Measurements from ENCODE around the gene TRMT2A. TPM values are rescaled to one million over a fixed set of nuclear protein-coding genes. Genes with fewer than 3 reads are reported as not detected.

The TRMT2A gene
- total RNA-seq, 1 donor from 2014 or later: 24.3 TPM

GRCh38 chr22:20129747-20130014, 12.7 kb upstream of the TRMT2A start:
- H4K20me1 ChIP-seq (ENCODE audit: low read depth): peaks cover 63% of the 10 kb centered on the region
- no peak overlapping the region for H3K4me3 ChIP-seq
- no peak overlapping the region for H2AFZ ChIP-seq (replicated peaks)
- Mint-ChIP-seq H3K27ac (no peak overlapping the region), H3K9me3 (no peaks in the 10 kb centered on the region), H3K4me1 (peaks cover 13% of the 10 kb centered on the region), H3K4me3 (no peak overlapping the region), H3K27me3 (ENCODE audit: insufficient read depth, low read depth) (peaks cover 5% of the 10 kb centered on the region), H3K36me3 (peaks cover 11% of the 10 kb centered on the region)
- TF ChIP-seq EZH2phosphoT487 (IDR thresholded peaks at IDR 0.05): no peak
- TF ChIP-seq CTCF (IDR thresholded peaks at IDR 0.05): no peak
- no peak for TF ChIP-seq EZH2 (IDR thresholded peaks at IDR 0.05)
- H3K79me2 ChIP-seq (ENCODE audit: low read depth): peaks cover 17% of the 10 kb centered on the region
- peaks cover 8% of the 10 kb centered on the region for H3K4me1 ChIP-seq
- no peaks in the 10 kb centered on the region for H3K27me3 ChIP-seq
- no peak for DNase-seq (ENCODE audit: low spot score)
- no peaks in the 10 kb centered on the region for H3K36me3 ChIP-seq
- no peak overlapping the region for H3K27ac ChIP-seq
- no peaks in the 10 kb centered on the region for H3K9me3 ChIP-seq (ENCODE audit: low read depth)
- H3F3A ChIP-seq (ENCODE audit: low read depth): peaks cover 61% of the 10 kb centered on the region
- H3K4me2 ChIP-seq: no peak overlapping the region
- H3K9ac ChIP-seq: no peak overlapping the region

- Histone ChIP-seq H3K36me3 (no peaks in the 10 kb centered on the region), H3F3A (ENCODE audit: low read depth) (peaks cover 61% of the 10 kb centered on the region), H3K4me3 (no peak overlapping the region), H3K4me1 (peaks cover 8% of the 10 kb centered on the region), H3K27ac (peak overlapping the region; percentile 63), H3K4me2 (no peak overlapping the region), H3K9me3 (ENCODE audit: low read depth) (no peaks in the 10 kb centered on the region), H3K79me2 (ENCODE audit: low read depth) (peaks cover 23% of the 10 kb centered on the region), H3K9ac (no peak overlapping the region), H3K27me3 (no peaks in the 10 kb centered on the region), H2AFZ (replicated peaks) (no peak overlapping the region), H4K20me1 (ENCODE audit: low read depth) (peaks cover 63% of the 10 kb centered on the region)
- Mint-ChIP-seq H3K27ac (no peak overlapping the region), H3K4me1 (peaks cover 13% of the 10 kb centered on the region), H3K36me3 (peaks cover 11% of the 10 kb centered on the region), H3K4me3 (no peak overlapping the region), H3K9me3 (no peaks in the 10 kb centered on the region), H3K27me3 (ENCODE audit: insufficient read depth, low read depth) (peaks cover 5% of the 10 kb centered on the region)
- TF ChIP-seq CTCF (IDR thresholded peaks at IDR 0.05) (peak; percentile 48), EZH2phosphoT487 (IDR thresholded peaks at IDR 0.05) (no peak), EZH2 (IDR thresholded peaks at IDR 0.05) (no peak)
- DNase-seq (ENCODE audit: low spot score): peak; percentile 50
Observed at GRCh38 chr22:20128902-20129746, 12.1 kb upstream of the TRMT2A start.

- Histone ChIP-seq H3K4me3 (no peak overlapping the region), H3K4me2 (no peak overlapping the region), H3K79me2 (ENCODE audit: low read depth) (peaks cover 28% of the 10 kb centered on the region), H3K9ac (no peak overlapping the region), H3F3A (ENCODE audit: low read depth) (peaks cover 61% of the 10 kb centered on the region), H3K27me3 (no peaks in the 10 kb centered on the region), H2AFZ (replicated peaks) (no peak overlapping the region), H3K27ac (peak overlapping the region; percentile 63), H4K20me1 (ENCODE audit: low read depth) (peaks cover 65% of the 10 kb centered on the region), H3K9me3 (ENCODE audit: low read depth) (no peaks in the 10 kb centered on the region), H3K4me1 (peaks cover 8% of the 10 kb centered on the region), H3K36me3 (no peaks in the 10 kb centered on the region)
- TF ChIP-seq EZH2phosphoT487 (IDR thresholded peaks at IDR 0.05) (no peak), EZH2 (IDR thresholded peaks at IDR 0.05) (no peak), CTCF (IDR thresholded peaks at IDR 0.05) (no peak)
- H3K36me3 Mint-ChIP-seq: peaks cover 13% of the 10 kb centered on the region
- H3K4me1 Mint-ChIP-seq: peaks cover 13% of the 10 kb centered on the region
- H3K27me3 Mint-ChIP-seq (ENCODE audit: insufficient read depth, low read depth): peaks cover 5% of the 10 kb centered on the region
- no peak overlapping the region for H3K27ac Mint-ChIP-seq
- DNase-seq (ENCODE audit: low spot score): no peak
- no peaks in the 10 kb centered on the region for H3K9me3 Mint-ChIP-seq
- H3K4me3 Mint-ChIP-seq: no peak overlapping the region
Observed at GRCh38 chr22:20128619-20128901, 11.5 kb upstream of the TRMT2A start.
